ENCODE measurements around the gene EXT2. TPM values are rescaled to one million over a fixed set of nuclear protein-coding genes. Genes with fewer than 3 reads are reported as not detected.

Gene EXT2
- total and polyA plus RNA-seq, 2 experiments from 2014 or later, result 15.9 to 48.6 TPM

DNA sequence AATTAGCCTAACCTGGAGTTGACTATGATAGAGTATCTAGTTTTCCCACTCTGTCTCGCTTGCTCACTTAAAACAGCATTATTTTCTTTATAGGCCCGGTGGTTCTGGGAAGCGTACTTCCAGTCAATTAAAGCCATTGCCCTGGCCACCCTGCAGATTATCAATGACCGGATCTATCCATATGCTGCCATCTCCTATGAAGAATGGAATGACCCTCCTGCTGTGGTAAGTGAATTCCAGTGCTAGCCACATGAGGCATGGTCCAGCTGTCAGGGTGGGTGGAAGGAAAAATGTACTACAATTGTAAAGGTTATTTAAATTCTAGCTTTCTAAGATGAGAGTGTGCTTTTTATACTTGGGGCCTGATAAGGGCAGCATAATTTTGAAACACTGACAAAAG lies 76.0 kb downstream of the EXT2 start:
- Mint-ChIP-seq H3K4me1 (peaks cover 18% of the 10 kb centered on the region), H3K27ac (no peak overlapping the region), H3K9me3 (no peaks in the 10 kb centered on the region), H3K36me3 (ENCODE audit: low read depth) (peaks cover 5% of the 10 kb centered on the region; the same call in 2 of the 3 replicates), H3K27me3 (ENCODE audit: insufficient read depth, low read depth, poor library complexity) (peaks cover 2% of the 10 kb centered on the region), H3K4me3 (no peak overlapping the region)
- H3K4me1 ChIP-seq (ENCODE audit: insufficient read depth), result peaks cover 14% of the 10 kb centered on the region
- H3K4me2 ChIP-seq, result no peak overlapping the region
- no peaks in the 10 kb centered on the region for H3K27me3 ChIP-seq (ENCODE audit: insufficient read depth)
- no peak overlapping the region for H3K27ac ChIP-seq (ENCODE audit: low read depth)
- no peaks in the 10 kb centered on the region for H3F3A ChIP-seq (replicated peaks; ENCODE audit: low read depth)
- H3K36me3 ChIP-seq (ENCODE audit: insufficient read depth), result no peaks in the 10 kb centered on the region
- no peaks in the 10 kb centered on the region for H3K9me2 ChIP-seq (ENCODE audit: insufficient read depth)
- DNase-seq (ENCODE audit: low spot score) (peak; percentile 32), ATAC-seq (peak; percentile 73)
- H3K4me3 ChIP-seq, result no peak overlapping the region
- no peaks in the 10 kb centered on the region for H3K79me2 ChIP-seq (replicated peaks; ENCODE audit: insufficient read depth)
- no peaks in the 10 kb centered on the region for H4K20me1 ChIP-seq (replicated peaks; ENCODE audit: insufficient read depth)
- TF ChIP-seq STAT1 (IDR thresholded peaks at IDR 0.05; ENCODE audit: unreplicated experiment), result no peak
- TF ChIP-seq ZNF331 (CRISPR knock-in tag; IDR thresholded peaks at IDR 0.05; ENCODE audit: low read depth), result no peak
- no peak for TF ChIP-seq ZNF114 (CRISPR knock-in tag; IDR thresholded peaks at IDR 0.05)
- no peak for TF ChIP-seq EZH2phosphoT487 (IDR thresholded peaks at IDR 0.05; ENCODE audit: unreplicated experiment)
- no peak for TF ChIP-seq EZH2 (IDR thresholded peaks at IDR 0.05; ENCODE audit: low read depth, unreplicated experiment)
- TF ChIP-seq, protein P1, sequence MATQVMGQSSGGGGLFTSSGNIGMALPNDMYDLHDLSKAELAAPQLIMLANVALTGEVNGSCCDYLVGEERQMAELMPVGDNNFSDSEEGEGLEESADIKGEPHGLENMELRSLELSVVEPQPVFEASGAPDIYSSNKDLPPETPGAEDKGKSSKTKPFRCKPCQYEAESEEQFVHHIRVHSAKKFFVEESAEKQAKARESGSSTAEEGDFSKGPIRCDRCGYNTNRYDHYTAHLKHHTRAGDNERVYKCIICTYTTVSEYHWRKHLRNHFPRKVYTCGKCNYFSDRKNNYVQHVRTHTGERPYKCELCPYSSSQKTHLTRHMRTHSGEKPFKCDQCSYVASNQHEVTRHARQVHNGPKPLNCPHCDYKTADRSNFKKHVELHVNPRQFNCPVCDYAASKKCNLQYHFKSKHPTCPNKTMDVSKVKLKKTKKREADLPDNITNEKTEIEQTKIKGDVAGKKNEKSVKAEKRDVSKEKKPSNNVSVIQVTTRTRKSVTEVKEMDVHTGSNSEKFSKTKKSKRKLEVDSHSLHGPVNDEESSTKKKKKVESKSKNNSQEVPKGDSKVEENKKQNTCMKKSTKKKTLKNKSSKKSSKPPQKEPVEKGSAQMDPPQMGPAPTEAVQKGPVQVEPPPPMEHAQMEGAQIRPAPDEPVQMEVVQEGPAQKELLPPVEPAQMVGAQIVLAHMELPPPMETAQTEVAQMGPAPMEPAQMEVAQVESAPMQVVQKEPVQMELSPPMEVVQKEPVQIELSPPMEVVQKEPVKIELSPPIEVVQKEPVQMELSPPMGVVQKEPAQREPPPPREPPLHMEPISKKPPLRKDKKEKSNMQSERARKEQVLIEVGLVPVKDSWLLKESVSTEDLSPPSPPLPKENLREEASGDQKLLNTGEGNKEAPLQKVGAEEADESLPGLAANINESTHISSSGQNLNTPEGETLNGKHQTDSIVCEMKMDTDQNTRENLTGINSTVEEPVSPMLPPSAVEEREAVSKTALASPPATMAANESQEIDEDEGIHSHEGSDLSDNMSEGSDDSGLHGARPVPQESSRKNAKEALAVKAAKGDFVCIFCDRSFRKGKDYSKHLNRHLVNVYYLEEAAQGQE (IDR thresholded peaks at IDR 0.05; ENCODE audit: unreplicated experiment), result no peak
- TF ChIP-seq NANOG (IDR thresholded peaks at IDR 0.05; ENCODE audit: borderline replicate concordance), result no peak
- TF ChIP-seq, protein P2, sequence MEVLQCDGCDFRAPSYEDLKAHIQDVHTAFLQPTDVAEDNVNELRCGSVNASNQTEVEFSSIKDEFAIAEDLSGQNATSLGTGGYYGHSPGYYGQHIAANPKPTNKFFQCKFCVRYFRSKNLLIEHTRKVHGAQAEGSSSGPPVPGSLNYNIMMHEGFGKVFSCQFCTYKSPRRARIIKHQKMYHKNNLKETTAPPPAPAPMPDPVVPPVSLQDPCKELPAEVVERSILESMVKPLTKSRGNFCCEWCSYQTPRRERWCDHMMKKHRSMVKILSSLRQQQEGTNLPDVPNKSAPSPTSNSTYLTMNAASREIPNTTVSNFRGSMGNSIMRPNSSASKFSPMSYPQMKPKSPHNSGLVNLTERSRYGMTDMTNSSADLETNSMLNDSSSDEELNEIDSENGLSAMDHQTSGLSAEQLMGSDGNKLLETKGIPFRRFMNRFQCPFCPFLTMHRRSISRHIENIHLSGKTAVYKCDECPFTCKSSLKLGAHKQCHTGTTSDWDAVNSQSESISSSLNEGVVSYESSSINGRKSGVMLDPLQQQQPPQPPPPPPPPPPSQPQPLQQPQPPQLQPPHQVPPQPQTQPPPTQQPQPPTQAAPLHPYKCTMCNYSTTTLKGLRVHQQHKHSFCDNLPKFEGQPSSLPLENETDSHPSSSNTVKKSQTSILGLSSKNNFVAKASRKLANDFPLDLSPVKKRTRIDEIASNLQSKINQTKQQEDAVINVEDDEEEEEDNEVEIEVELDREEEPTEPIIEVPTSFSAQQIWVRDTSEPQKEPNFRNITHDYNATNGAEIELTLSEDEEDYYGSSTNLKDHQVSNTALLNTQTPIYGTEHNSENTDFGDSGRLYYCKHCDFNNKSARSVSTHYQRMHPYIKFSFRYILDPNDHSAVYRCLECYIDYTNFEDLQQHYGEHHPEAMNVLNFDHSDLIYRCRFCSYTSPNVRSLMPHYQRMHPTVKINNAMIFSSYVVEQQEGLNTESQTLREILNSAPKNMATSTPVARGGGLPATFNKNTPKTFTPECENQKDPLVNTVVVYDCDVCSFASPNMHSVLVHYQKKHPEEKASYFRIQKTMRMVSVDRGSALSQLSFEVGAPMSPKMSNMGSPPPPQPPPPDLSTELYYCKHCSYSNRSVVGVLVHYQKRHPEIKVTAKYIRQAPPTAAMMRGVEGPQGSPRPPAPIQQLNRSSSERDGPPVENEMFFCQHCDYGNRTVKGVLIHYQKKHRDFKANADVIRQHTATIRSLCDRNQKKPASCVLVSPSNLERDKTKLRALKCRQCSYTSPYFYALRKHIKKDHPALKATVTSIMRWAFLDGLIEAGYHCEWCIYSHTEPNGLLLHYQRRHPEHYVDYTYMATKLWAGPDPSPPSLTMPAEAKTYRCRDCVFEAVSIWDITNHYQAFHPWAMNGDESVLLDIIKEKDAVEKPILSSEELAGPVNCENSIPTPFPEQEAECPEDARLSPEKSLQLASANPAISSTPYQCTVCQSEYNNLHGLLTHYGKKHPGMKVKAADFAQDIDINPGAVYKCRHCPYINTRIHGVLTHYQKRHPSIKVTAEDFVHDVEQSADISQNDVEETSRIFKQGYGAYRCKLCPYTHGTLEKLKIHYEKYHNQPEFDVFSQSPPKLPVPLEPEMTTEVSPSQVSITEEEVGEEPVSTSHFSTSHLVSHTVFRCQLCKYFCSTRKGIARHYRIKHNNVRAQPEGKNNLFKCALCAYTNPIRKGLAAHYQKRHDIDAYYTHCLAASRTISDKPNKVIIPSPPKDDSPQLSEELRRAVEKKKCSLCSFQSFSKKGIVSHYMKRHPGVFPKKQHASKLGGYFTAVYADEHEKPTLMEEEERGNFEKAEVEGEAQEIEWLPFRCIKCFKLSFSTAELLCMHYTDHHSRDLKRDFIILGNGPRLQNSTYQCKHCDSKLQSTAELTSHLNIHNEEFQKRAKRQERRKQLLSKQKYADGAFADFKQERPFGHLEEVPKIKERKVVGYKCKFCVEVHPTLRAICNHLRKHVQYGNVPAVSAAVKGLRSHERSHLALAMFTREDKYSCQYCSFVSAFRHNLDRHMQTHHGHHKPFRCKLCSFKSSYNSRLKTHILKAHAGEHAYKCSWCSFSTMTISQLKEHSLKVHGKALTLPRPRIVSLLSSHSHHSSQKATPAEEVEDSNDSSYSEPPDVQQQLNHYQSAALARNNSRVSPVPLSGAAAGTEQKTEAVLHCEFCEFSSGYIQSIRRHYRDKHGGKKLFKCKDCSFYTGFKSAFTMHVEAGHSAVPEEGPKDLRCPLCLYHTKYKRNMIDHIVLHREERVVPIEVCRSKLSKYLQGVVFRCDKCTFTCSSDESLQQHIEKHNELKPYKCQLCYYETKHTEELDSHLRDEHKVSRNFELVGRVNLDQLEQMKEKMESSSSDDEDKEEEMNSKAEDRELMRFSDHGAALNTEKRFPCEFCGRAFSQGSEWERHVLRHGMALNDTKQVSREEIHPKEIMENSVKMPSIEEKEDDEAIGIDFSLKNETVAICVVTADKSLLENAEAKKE (CRISPR knock-in tag; IDR thresholded peaks at IDR 0.05), result no peak
- TF ChIP-seq CREB1 (CRISPR knock-in tag; IDR thresholded peaks at IDR 0.05; ENCODE audit: low read depth), result no peak
- TF ChIP-seq, protein P3, sequence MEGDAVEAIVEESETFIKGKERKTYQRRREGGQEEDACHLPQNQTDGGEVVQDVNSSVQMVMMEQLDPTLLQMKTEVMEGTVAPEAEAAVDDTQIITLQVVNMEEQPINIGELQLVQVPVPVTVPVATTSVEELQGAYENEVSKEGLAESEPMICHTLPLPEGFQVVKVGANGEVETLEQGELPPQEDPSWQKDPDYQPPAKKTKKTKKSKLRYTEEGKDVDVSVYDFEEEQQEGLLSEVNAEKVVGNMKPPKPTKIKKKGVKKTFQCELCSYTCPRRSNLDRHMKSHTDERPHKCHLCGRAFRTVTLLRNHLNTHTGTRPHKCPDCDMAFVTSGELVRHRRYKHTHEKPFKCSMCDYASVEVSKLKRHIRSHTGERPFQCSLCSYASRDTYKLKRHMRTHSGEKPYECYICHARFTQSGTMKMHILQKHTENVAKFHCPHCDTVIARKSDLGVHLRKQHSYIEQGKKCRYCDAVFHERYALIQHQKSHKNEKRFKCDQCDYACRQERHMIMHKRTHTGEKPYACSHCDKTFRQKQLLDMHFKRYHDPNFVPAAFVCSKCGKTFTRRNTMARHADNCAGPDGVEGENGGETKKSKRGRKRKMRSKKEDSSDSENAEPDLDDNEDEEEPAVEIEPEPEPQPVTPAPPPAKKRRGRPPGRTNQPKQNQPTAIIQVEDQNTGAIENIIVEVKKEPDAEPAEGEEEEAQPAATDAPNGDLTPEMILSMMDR (conservative IDR thresholded peaks at IDR 0.05; ENCODE audit: low read depth in 2 of 2), result no peak
- TF ChIP-seq, protein P4, sequence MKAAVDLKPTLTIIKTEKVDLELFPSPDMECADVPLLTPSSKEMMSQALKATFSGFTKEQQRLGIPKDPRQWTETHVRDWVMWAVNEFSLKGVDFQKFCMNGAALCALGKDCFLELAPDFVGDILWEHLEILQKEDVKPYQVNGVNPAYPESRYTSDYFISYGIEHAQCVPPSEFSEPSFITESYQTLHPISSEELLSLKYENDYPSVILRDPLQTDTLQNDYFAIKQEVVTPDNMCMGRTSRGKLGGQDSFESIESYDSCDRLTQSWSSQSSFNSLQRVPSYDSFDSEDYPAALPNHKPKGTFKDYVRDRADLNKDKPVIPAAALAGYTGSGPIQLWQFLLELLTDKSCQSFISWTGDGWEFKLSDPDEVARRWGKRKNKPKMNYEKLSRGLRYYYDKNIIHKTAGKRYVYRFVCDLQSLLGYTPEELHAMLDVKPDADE (IDR thresholded peaks at IDR 0.05), result no peak
- no peak overlapping the region for H2AFZ ChIP-seq
